ENCODE data around the gene ESYT1.
"Not testable (repeated sequence)": the region's sequence is repeated elsewhere in the genome, so short reads cannot be mapped to it uniquely, and the experiment has no call there.

The ESYT1 gene

DNA sequence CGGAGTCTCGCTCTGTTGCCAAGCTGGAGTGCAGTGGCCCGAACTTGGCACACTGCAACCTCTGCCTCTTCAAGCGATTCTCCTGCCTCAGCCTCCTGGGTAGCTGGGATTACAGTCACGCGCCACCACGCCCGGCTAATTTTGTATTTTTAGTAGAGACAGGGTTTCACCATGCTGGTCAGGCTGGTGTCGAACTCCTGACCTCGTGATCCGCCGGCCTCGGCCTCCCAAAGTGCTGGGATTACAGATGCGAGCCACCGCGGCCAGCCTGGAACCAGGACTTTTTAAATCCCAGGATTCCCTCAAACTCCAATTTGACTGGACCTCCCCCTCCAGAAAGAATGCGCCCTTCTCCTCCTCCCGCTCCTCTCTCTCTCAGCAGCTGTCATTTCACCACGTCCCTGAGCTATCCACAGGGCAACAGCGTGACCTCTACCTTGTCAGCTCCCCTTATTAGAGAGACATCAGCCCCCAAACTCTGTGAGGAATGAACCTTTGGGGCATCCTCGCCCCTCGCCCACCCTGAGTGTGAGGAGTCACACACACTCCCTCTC, 2.0 kb downstream of the ESYT1 start:
- no peak for DNase-seq

DNA sequence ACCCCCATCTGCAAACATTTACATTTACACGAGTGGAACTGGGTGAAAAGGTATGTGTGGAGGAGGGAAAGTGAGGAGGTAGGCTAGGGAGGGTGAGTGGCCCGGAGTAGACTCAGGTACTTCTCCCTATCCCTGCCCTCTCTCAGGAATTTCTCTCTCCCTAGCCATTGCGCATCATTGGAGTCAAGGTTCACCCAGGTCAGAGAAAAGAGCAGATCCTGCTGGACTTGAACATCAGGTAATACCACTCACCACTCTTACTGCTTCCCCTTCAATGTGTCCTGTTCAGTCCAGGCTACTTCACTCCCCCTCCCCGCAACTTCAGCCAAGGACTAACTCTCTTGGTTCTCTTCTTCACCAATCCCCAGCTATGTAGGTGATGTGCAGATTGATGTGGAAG, 2.8 kb downstream of the ESYT1 start:
- no peak for DNase-seq

DNA sequence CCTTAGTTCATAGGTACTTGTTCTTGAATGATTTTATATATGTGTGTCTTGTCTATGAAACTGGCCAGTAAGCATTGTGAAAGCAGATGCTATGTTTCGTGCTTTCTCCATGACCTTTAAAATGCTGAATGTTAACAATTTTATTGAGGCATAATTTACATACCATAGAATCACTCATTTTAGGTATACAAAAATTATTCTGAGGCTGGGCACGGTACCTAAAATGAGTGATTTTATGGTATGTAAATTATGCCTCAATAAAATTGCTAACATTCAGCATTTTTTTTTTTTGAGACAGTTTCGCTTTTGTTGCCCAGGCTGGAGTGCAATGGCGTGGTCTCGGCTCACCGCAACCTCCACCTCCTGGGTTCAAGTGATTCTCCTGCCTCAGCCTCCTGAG, 6.8 kb downstream of the ESYT1 start:
- DNase-seq, result no peak

DNA sequence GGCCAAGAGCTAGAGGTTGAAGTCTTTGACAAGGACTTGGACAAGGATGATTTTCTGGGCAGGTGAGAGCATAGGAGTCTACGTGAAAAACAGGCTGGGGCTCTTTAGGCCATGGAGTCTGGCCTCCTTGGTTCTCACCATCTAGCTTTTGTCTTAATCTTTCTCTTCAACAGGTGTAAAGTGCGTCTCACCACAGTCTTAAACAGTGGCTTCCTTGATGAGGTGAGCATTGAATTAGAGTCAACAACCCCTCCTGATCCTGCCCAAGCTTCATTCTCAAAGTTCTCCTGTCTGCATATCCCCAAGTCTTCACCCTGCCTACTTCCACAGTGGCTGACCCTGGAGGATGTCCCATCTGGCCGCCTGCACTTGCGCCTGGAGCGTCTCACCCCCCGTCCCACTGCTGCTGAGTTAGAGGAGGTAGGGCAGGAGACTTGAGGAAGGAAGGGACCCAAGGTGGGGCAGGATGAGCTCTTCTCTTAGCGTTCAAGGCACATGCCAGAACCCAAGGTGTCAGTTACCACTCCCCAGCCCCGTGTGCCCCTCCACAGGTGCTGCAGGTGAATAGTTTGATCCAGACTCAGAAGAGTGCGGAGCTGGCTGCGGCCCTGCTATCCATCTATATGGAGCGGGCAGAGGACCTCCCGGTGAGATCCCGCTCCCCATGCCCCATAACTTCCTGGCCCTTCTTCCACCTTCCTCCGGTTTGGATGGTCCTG, 9.9 kb downstream of the ESYT1 start:
- no peak for DNase-seq

DNA sequence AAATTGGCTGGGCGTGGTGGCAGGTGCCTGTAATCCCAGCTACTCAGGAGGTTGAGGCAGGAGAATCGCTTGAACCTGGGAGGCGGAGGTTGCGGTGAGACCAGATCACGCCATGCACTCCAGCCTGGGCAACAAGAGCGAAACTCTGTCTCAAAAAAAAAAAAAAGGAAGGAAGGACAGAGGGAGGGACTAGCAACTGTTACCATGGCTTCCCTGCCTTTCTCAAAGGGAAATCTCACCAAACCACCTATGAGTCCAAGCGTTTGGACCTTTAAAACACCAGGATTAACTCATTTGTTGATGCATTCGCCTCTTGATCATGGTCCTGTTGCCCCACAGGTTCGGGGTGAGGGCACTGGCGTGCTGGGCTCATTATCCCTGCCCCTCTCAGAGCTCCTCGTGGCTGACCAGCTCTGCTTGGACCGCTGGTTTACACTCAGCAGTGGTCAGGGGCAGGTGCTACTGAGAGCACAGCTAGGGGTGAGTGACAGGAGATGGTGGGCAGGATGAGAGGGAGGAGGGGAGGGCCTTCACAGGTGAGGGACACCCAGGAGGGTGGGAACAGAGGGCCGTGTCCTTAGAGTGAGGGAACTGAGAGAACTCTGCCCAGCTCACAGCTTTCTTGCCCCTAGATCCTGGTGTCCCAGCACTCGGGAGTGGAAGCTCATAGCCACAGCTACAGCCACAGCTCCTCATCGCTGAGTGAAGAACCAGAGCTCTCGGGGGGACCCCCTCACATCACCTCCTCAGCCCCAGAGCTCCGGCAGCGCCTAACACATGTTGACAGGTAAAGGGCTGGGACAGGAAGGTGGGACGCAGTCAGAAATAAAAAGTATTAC, 14.1 kb downstream of the ESYT1 start:
- DNase-seq, result no peak

DNA sequence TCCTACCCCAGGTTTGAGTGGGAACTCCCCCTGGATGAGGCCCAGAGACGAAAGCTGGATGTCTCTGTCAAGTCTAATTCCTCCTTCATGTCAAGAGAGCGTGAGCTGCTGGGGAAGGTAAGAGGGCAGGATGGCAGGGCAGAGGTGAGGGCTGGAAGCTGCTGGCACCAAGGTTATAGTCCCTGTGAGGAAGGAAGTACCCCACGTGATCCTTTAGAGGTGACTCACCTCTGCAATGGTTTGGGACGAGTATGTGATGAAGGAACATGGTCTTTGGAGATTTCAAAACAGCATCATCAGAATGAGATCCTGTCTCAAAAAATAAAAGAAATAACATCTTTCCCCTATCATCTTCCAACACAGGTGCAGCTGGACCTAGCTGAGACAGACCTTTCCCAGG, 15.2 kb downstream of the ESYT1 start:
- no peak for DNase-seq

DNA sequence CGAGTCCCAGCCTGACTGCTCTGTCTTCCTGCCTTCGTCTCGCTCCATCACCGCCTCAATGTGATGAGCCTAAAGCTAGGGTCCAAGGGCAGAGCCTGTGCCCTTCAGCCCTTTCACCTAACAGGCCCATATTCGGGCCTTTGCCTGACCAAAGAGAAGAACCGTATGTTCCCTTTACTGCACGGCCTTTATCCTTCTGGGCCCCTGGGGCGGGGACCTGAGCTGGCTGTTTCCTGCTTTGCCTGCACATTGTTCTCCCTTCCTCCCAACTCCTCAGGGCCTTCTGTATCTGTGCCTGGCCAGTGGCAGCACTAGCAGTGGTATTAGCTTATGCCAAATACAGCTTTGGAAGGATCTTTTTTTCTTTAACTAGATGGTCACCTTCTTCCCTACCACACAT, 15.8 kb downstream of the ESYT1 start:
- no peak for DNase-seq

DNA sequence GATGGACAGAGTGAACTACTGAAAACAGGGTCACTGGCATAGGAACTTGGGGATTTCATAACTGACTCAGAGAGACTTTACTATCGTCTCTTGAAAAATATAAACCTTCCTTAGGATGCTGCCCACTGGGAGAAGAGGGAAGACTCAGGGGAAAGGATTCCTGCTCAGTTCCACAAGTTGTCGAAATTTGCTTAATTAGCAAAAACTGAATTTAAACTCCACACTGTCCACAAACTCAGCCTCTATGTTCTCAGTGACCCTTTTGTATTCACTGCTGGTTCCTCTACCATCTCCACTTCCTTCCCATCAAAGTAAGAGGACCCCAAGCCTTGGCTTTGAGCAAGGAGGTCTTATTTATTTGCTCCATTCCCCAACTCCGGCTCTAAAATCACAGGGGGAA, 17.1 kb downstream of the ESYT1 start:
- DNase-seq, result no peak

DNA sequence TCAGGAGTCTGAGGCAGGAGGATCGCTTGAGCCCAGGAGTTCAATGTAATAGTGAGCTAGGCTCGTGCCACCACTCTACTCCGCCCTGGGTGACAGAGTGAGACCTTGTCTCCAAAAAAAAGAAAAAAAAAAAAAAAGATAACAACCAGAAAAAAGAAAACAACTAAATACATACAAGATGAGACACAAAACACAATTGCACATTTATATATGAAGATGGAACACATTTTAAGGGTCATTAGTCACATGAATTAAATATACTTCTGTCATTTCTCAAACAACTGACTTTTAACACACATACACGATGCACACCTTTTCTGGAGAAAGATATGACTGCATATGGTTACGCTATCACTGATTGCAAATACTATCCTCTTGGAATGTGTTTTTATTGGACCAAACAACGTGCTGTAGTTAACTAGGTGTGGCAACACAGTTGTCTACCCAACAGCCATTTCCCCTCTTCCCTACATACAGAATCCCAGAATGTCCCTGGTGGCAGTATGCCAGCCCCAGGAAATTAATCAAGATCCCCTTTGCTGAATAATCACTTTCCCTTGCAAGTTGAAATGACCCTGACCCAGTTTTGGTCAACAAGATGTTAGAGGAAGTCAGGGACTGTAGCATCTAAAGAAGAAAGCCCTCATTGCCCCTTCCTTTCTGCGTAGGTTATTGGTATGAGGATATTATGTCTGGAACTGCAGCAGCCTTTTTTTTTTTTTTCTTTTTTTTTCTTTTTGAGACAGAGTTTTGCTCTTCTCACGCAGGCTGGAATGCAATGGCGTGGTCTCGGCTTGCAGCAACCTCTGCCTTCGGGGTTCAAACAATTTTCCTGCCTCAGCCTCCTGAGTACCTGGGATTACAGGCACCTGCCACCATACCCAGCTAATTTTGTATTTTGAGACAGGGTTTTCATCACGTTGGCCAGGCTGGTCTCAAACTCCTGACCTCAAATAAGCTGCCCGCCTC, 18.7 kb downstream of the ESYT1 start:
- DNase-seq, result no peak

DNA sequence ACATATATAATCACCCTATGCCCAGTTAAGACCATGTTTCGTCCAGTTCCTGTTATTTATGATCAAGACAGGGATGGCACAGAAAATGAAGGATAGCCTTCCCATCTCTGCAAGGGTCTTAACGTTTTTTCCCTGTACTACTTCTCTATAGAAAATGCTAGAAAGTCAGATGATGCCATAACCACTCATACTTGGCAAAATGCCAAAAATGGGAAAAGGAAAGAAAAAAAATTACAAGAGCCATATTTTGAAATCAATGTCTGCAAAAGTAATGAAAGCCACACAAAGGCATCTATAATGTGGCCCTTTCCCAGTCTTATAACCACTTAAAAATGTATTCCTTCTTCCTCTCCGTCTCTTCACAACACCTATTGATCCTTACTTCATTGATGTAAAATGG, 22.5 kb downstream of the ESYT1 start:
- DNase-seq, result no peak

DNA sequence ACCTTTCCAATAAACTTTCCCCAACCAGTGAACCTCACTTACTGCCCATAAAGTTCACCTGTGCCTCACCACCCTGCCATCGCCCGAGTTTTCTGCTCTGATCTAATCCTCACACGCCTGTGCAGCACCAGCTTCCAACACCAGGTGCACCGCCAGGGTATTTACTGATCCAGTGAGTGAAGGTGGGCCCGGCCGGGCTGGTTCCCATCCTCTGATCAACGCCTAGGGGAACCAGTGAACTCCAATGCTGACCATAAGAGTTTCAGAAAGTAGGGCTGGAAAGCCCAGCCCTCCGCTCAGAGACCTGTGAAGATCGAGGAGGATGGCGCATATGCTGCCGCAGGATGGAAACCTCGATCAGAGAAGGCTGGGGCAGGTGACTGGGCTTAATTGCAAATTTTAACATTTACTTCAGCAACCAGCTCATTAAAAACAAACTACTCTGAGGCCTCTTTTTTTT, 23.6 kb downstream of the ESYT1 start:
- DNase-seq, result no peak

DNA sequence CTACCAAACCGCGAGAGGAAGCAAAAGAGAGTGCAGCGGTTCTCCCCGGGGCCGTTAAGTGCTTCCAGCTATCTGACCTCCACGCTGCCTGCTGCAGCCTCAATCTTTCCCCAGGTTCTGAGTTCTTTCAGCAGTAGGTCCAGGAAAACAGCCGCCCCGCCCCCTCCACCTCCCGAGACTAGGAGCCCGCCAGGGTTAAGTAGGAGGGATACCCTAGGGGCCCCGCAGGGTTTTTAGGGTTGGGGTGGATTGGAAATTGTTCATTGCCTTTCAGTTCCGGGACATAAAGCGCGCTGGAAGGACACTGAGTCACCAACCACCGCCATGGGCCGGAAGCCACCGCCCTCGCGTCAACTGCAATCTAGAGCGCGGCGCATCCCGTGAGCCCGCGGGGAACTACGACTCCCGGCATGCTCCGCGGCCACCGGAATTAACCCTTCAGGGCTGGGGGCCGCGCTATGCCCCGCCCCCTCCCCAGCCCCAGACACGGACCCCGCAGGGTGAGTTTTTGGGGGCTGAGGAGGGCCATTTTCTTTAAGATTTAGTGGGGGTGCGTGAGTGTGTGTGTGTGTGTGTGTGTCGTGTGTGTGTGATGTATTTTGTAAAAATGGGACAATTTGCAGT, 24.2 kb downstream of the ESYT1 start, which contains the start of gene MYL6B:
TSS of gene MYL6B (plus strand) at position 456 of the 624 bp plus-strand sequence. CDS start 1,332 bp downstream, outside the sequence.
- peak; percentile 66 for DNase-seq

DNA sequence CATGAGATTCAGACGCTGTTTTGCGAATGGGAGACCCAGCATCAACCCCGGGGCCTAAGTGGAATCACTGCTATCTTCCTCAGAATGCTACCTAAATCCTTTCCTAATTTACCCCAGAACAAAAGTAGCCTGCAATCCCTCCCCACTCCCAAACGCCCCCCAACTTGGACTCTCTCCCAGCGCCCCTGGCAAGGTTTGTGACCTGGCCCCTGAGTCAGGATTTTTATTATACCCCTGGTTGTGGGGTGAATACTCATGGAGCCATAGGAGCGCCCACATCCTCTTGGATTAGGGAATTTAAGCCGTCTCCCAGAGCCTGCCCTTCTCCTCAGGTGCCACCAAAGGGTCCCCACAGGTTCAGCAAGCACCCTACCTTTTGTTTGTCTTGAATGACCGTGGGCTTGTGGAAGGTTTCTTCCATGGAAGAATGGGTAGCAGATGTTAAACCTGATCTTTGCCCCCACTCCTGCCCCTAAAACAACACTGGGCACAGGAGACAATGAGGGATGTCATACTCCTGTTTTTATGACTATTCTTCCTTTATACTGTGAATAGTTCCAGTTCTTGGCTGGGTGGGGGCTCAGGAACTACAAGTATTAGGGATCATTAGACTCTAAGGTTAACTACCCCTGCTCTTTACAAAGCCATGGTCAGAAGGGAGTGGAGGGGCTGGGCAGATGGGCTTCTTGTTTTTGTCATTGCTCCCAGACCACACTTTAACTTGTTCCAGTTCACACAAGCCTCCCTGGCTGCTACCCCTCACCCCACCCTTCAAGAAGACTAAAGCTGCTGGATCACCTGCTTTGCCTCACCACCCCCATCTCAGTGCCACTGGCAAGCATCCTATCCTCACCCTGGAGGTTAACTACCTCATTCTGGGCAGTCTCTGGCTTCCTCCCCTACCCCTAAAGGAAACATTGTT, 24.9 kb downstream of the ESYT1 start:
- DNase-seq, result no peak

DNA sequence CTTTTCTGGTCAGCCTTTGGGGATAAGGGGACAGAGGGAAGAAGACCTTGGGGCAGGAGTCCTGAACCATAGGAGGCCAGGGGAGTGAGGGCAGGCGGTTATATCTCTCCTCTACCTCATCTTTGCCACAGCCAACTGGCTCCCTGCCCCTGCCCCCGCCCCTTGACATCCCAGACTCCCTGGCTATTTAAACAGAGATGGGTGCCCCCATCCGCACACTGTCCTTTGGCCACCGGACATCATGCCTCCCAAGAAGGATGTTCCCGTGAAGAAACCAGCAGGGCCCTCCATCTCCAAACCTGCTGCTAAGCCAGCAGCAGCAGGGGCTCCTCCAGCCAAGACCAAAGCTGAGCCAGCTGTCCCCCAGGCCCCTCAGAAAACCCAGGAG, 25.6 kb downstream of the ESYT1 start:
- no peak for DNase-seq

DNA sequence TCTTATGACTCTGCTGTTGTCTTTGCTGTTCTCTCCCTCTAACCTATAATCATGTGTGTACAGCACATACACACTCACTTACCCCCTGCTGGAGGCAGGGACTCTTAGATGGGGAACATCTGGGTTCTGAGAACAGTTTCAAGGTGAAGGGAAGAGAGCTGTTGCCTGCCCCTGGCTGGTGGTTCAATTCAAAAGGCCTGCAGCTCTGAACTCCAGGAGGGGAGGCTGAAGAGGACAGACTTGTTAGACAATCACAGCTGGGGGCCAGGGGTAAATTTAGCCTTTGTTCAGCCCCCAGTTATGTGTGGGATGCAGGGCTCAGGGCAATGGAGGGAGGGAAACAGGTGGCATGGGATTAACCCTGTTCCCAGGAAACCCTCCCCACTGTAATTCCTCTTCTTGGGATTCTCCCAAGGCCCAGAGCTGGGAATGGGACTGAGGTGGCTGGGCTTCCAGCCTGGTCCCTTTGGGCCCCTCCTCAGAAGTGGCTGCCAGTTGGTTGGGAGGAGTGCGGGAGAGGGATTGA, 26.2 kb downstream of the ESYT1 start:
- no peak for DNase-seq

DNA sequence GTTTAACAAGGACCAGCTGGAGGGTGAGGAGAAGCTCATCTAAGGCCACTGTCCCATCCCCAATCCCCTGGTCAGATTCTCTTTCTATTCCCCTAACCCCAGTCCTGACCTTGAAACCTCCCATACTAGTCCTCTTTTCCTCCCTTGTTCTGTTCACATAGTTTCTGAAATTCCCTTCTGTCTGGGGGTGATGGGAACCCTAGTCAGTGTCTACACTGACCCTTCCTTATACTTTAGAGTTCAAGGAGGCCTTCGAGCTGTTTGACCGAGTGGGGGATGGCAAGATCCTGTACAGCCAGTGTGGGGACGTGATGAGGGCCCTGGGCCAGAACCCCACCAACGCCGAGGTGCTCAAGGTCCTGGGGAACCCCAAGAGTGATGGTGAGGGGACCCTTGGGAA, 26.8 kb downstream of the ESYT1 start:
- no peak for DNase-seq

DNA sequence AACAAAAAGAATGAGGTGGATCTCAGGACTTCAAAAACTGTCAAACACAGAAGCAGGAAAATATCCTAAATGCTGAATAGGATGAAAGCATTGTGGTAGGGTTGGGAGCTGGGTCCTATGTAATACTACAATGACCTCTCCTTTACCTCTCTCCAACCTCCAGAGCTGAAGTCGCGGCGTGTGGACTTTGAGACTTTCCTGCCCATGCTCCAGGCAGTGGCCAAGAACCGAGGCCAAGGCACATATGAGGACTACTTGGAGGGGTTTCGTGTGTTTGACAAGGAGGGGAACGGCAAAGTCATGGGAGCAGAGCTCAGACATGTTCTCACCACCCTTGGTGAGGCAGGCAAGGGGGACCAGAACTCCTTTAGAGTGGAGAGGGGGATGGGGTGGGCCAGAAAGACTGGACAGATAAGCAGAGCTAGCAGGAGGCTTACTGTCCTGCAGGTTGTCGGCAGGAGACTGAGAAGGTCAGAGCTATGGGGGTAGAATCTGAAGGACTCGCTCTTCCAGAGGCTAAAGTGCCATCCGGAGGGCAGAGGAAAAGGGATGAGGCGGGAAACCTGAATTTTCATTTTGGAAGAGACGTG, 27.3 kb downstream of the ESYT1 start:
- no peak for DNase-seq

DNA sequence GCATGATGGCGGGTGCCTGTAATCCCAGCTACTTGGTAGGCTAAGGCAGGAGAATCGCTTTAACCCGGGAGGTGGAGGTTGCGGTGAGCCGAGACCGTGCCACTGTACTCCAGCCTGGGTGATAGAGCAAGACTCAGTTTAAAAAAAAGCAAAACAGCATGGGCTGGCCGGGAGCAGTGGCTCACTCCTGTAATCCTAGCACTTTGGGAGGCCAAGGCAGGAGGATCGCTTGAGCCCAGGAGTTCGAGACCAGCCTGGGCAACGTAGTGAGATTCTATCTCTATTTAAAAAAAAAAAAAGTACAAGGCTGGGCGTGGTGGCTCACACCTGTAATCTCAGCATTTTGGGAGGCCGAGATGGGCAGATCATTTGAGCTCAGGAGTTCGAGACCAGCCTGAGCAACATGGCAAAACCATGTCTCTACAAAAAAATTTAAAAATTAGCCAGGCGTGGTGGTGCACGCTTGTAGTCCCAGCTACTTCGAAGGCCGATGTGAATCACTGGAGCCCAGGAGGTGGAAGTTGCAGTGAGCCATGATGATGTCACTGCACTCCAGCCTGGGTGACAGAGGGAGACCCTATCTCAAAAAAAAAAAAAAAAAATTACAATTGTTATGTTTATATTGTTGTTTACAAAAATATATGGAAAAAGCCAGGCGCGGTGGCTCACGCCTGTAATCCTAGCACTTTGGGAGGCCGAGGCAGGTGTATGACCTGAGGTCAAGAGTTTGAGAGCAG, 28.6 kb downstream of the ESYT1 start:
- not testable (repeated sequence) for DNase-seq

DNA sequence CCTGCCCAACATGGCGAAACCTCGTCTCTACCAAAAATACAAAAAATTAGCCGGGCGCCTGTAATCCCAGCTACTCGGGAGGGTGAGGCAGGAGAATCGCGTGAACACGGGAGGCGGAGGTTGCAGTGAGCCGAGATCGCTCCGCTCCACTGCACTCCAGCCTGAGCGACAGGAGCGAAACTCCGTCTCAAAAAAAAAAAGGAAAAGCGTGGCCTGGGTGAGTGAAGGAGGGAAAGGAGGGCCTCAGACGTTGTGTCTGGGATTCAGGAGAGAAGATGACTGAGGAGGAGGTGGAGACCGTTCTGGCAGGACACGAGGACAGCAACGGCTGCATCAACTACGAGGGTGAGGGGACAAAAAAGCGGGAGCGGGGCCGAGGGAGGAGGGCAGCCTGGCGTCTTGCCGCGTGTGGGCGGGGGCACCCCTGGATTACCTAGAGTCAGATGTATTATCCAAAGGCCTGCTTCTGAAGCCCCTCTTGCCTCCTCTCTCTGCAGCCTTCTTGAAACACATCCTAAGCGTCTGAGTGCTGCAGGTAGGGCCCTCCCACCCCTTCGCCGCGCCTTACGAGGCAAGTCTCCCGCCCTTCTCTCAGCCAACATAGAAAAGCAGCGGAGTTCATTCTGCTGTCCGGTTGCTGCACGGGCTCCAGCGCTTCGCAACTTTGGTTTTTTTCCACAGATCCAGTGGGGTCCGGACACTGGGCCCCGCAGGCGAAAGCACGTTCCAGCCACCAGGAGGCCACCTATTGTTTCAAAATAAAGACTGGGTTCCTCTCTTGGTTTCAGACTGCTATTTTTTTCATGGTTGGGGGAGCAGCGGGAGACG, 29.3 kb downstream of the ESYT1 start:
- DNase-seq, result peak; percentile 49
